COLO829 (cell line): ENCODE measurements around the gene GSTA4.

Experiments used
- DNase-seq: peaks from one replicate; pipeline ENCODE4 v3.0.0; 2012; ENCODE audit warnings: low spot score

Gene GSTA4

GRCh38 chr6:52995089-52995912 lies at the start of gene GSTA4:
Gene GSTA4 (minus strand): TSS chr6:52995284. CDS start chr6:52994243, 1,041 bp downstream.
- peak; percentile 96 for DNase-seq

- DNase-seq = no peak
Measured at GRCh38 chr6:53044572-53044971, 49.5 kb upstream of the GSTA4 start.

GRCh38 chr6:53044071-53044470 lies 49.0 kb upstream of the GSTA4 start:
- no peak for DNase-seq

- no peak for DNase-seq
Measured at GRCh38 chr6:53043581-53043980, 48.5 kb upstream of the GSTA4 start.

GRCh38 chr6:53042112-53042511 lies 47.0 kb upstream of the GSTA4 start:
- peak; percentile 63 for DNase-seq

GRCh38 chr6:53041356-53041755 lies 46.3 kb upstream of the GSTA4 start:
- no peak for DNase-seq

- DNase-seq = no peak
Measured at GRCh38 chr6:53038596-53038995, 43.5 kb upstream of the GSTA4 start.

GRCh38 chr6:53038141-53038540 lies 43.1 kb upstream of the GSTA4 start:
- DNase-seq = no peak

- no peak for DNase-seq
Measured at GRCh38 chr6:53035549-53036213, 40.6 kb upstream of the GSTA4 start.

- no peak for DNase-seq
Measured at GRCh38 chr6:53033764-53034163, 38.7 kb upstream of the GSTA4 start.

GRCh38 chr6:53032849-53033248 lies 37.8 kb upstream of the GSTA4 start:
- DNase-seq = no peak

GRCh38 chr6:53031281-53031680 lies 36.2 kb upstream of the GSTA4 start:
- no peak for DNase-seq

- DNase-seq = no peak
Measured at GRCh38 chr6:53029761-53030160, 34.7 kb upstream of the GSTA4 start.

- DNase-seq = no peak
Measured at GRCh38 chr6:53029257-53029656, 34.2 kb upstream of the GSTA4 start.

GRCh38 chr6:53028467-53028866 lies 33.4 kb upstream of the GSTA4 start:
- DNase-seq = no peak

- peak; percentile 39 for DNase-seq
Measured at GRCh38 chr6:53027131-53027718, 32.1 kb upstream of the GSTA4 start.

GRCh38 chr6:53026526-53026925 lies 31.4 kb upstream of the GSTA4 start:
- DNase-seq = peak; percentile 84

GRCh38 chr6:53023323-53023722 lies 28.2 kb upstream of the GSTA4 start:
- DNase-seq = no peak

- no peak for DNase-seq
Measured at GRCh38 chr6:53020005-53020744, 25.1 kb upstream of the GSTA4 start.

- no peak for DNase-seq
Measured at GRCh38 chr6:53018446-53018845, 23.4 kb upstream of the GSTA4 start.

GRCh38 chr6:53015486-53015885 lies 20.4 kb upstream of the GSTA4 start:
- DNase-seq = no peak

- no peak for DNase-seq
Measured at GRCh38 chr6:53014744-53015143, 19.7 kb upstream of the GSTA4 start.
